ENCODE results near the gene TMEM151B. TPM values are rescaled to one million over a fixed set of nuclear protein-coding genes. Genes with fewer than 3 reads are reported as not detected.
A peak's percentile ranks its signal among the peaks of the same experiment; 100 is the strongest.
"Not testable (repeated sequence)": the region's sequence is repeated elsewhere in the genome, so short reads cannot be mapped to it uniquely, and the experiment has no call there.

TMEM151B gene
- total RNA-seq, 2 donors from 2014 or later: 0.12 to 0.19 TPM

DNA sequence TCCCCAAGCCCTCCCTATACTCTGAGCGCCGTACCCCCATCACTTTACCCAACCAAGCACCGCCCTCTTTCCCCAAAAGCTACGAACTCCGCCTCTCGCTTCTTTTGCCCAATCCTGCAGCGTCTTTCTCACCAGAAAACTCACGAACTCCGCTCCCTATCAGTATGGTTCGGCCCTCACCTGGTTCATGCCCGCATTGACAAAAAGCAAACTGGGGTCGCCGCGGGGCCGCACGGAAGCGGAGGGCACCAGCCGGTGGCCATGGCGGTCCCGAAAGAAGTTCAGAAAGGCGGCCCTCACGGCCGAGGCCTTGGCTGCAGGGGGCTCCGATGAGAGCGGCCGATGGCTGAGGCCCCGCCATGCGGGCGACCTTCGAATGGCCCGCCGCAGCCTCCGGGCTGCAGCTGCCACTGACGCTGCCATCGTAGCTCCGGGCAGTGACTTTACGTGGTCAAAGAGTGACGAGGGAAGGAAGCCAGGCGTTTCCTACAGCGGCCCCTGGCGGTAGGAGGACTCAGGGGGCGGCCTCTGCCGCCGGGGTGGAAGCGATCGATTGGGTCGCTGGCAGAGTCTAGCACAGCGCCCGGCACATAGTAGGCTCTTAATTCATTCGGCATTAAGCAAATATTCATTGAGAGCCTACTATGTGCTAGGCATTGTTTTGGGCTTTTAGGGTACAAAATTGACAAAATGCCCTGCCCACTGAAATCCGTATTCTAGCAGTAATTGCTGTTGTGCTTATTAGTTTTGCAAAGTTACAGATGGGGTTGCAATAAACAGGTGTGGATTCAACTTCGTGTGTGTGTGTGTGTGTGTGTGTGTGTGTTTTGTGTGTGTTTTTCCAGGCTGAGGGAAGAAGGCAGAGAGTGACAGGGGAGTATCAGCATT lies 42.9 kb downstream of the TMEM151B start, which contains the start of gene AARS2:
AARS2 (minus strand) TSS at position 447 of the 888 bp plus-strand sequence; CDS start at position 423, 24 bp downstream.
- intact Hi-C loops (cut with DNase I): no loop called here
- Histone ChIP-seq H3K27me3 (no peaks in the 10 kb centered on the region), H3K9ac (ENCODE audit: low read depth in 2 of 2, low read length in 2 of 2) (peak within 1 kb of the TSS; percentile 81 to 91), H3K4me1 (no peaks in the 10 kb centered on the region), H3K9me3 (no peaks in the 10 kb centered on the region), H3K36me3 (no peaks in the 10 kb centered on the region), H3K27ac (peak within 1 kb of the TSS; percentile 77), H3K4me3 (peak within 1 kb of the TSS; percentile 99)
- DNase-seq: peak; percentile 92
- TF ChIP-seq, protein P1, sequence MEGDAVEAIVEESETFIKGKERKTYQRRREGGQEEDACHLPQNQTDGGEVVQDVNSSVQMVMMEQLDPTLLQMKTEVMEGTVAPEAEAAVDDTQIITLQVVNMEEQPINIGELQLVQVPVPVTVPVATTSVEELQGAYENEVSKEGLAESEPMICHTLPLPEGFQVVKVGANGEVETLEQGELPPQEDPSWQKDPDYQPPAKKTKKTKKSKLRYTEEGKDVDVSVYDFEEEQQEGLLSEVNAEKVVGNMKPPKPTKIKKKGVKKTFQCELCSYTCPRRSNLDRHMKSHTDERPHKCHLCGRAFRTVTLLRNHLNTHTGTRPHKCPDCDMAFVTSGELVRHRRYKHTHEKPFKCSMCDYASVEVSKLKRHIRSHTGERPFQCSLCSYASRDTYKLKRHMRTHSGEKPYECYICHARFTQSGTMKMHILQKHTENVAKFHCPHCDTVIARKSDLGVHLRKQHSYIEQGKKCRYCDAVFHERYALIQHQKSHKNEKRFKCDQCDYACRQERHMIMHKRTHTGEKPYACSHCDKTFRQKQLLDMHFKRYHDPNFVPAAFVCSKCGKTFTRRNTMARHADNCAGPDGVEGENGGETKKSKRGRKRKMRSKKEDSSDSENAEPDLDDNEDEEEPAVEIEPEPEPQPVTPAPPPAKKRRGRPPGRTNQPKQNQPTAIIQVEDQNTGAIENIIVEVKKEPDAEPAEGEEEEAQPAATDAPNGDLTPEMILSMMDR (IDR thresholded peaks at IDR 0.05): peak; percentile 99

DNA sequence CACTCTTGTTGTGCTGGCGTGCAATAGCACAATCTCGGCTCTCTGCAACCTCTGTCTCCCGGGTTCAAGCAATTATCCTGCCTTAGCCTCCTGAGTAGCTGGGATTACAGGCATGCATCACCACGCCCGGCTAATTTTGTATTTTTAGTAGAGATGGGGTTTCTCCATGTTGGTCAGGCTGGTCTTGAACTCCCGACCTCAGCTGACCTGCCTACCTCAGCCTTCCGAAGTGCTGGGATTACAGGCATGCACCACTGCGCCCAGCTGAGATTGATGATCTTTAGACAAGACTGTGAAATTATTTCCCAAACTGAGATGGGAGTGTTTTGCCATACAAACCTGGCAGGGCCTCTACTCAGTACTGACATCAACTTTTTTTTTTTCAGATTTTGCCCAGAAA lies 44.4 kb downstream of the TMEM151B start:
- H3K4me3 ChIP-seq; intact Hi-C loops (cut with DNase I); H3K27me3 ChIP-seq; H3K36me3 ChIP-seq; H3K4me1 ChIP-seq; DNase-seq; H3K27ac ChIP-seq; H3K9ac ChIP-seq (ENCODE audit: low read depth in 2 of 2, low read length in 2 of 2); H3K9me3 ChIP-seq: not testable (repeated sequence)

DNA sequence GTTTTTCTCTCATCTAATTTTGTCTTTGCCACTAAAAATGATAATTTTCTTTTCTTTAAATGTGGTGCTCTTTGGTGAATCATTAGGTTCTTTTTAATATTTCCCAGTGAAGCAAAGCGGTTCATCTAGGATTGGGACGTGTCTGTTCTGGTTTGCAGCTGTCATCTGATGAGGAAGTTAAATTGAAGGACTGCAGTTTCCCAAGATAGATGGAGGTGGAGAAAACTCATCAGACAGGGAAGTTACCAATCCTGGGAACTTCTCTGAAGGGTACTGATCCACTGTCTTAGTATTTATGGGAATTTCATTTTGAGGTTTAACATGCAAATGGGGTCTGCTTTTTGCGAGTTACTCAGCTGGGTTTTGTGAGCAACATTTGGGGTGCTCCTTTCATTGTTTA lies 45.3 kb downstream of the TMEM151B start:
- no peak overlapping the region for H3K27ac ChIP-seq
- TF ChIP-seq, protein P1 (IDR thresholded peaks at IDR 0.05): no peak
- intact Hi-C loops (cut with DNase I): no loop called here
- H3K9me3 ChIP-seq: no peaks in the 10 kb centered on the region
- no peak overlapping the region for H3K4me3 ChIP-seq
- no peaks in the 10 kb centered on the region for H3K36me3 ChIP-seq
- no peak for DNase-seq
- H3K4me1 ChIP-seq: no peaks in the 10 kb centered on the region
- no peak overlapping the region for H3K9ac ChIP-seq (ENCODE audit: low read depth in 2 of 2, low read length in 2 of 2)
- no peaks in the 10 kb centered on the region for H3K27me3 ChIP-seq

DNA sequence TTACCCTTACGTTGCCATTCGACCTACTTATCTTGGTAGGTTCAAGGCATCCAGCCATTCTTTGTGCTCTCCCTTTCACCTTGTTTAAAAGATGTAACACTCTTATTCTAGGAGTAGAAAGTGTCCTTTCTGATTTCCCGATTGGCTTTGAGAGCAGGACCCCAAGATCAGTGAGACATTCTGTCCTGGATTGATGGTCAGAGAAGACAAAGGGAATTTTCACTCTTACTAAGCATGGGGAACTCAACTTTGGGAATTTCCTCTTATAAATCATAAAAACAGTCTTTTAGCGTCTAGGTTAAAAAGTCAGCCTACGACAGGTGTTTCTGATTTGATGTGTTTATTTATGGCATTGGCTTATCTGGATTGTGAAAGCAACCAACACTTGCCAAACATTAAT lies 45.7 kb downstream of the TMEM151B start:
- Histone ChIP-seq H3K4me3 (no peak overlapping the region), H3K27me3 (no peaks in the 10 kb centered on the region)
- TF ChIP-seq, protein P1 (IDR thresholded peaks at IDR 0.05): no peak

DNA sequence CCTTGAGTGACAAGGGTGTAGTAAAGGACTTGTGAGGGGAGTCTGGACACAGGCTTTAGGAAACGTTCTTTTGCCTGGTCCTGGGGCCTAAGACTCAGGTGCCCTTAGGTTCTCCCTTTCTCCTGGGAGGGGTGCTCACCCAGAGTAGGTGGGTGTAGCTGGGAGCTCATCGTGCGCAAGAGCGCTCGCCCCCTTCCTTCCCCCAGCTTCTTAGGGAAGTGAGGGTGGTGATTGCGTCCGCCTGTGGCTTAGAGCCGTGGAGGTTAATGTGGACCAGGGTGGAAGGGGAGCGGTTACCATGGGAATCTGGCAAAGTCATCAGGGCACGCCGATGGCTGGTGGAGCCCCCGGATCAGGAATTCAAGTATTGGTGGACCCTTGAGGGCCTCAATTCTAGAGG lies 46.2 kb downstream of the TMEM151B start:
- Histone ChIP-seq H3K9me3 (no peaks in the 10 kb centered on the region), H3K27ac (no peak overlapping the region), H3K9ac (ENCODE audit: low read depth in 2 of 2, low read length in 2 of 2) (no peak overlapping the region), H3K27me3 (no peaks in the 10 kb centered on the region), H3K4me3 (no peak overlapping the region), H3K36me3 (no peaks in the 10 kb centered on the region), H3K4me1 (no peaks in the 10 kb centered on the region)
- intact Hi-C loops (cut with DNase I): no loop called here
- TF ChIP-seq, protein P1 (IDR thresholded peaks at IDR 0.05): no peak
- DNase-seq: no peak

More for the DNA sequence above, 45.7 kb downstream of the TMEM151B start:
- intact Hi-C loops (cut with DNase I): no loop called here
- no peaks in the 10 kb centered on the region for H3K36me3 ChIP-seq
- H3K9ac ChIP-seq (ENCODE audit: low read depth in 2 of 2, low read length in 2 of 2): no peak overlapping the region
- H3K4me1 ChIP-seq: no peaks in the 10 kb centered on the region
- no peaks in the 10 kb centered on the region for H3K9me3 ChIP-seq
- no peak overlapping the region for H3K27ac ChIP-seq
- DNase-seq: no peak

DNA sequence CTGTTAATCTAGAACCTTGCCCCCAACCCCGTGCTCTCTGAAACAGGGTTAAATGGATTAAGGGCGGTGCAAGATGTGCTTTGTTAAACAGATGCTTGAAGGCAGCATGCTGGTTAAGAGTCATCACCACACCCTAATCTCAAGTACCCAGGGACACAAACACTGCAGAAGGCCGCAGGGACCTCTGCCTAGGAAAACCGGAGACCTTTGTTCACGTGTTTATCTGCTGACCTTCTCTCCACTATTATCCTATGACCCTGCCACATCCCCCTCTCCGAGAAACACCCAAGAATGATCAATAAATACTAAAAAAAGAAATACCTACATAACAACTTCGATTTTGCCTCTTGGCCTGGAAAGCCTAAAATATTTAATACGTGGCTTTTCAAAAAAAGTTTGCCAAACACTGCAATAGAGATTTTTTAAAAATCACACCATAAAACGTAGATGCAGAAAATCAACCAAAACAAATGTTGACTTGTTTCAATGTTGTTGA lies 46.9 kb downstream of the TMEM151B start:
- intact Hi-C loops (cut with DNase I); DNase-seq; H3K27me3 ChIP-seq; H3K9ac ChIP-seq (ENCODE audit: low read depth in 2 of 2, low read length in 2 of 2); H3K36me3 ChIP-seq; H3K4me3 ChIP-seq; H3K9me3 ChIP-seq; H3K27ac ChIP-seq; H3K4me1 ChIP-seq: not testable (repeated sequence)

Data from colonic mucosa (tissue), 4 donors.